Heart right ventricle (tissue), 16 donors: Measurements from ENCODE around the gene RPS6KA4. TPM values are rescaled to one million over a fixed set of nuclear protein-coding genes. Genes with fewer than 3 reads are reported as not detected.

Source experiments
- ATAC-seq, 8 donors: fragments of 200-7000 bp; cut with Tn5 transposase; one replicate each; pipeline ENCODE4 v1.9.1; 2020; ENCODE audit warnings: mild to moderate bottlenecking in 8 of 8, moderate library complexity in 8 of 8, moderate number of reproducible peaks in 1 of 8
- DNase-seq, 2 donors: peaks; one replicate each; pipeline ENCODE4 v3.0.0-alpha.2; 2020
- H3K27ac ChIP-seq, 10 donors: fragments of 200-600 bp; sonication (generic) in 2 of 10; one replicate each; pipeline versions ENCODE4 v1.5.0 to v1.8.0; 2020 to 2022; ENCODE audit warnings: mild to moderate bottlenecking in 3 of 10
- H3K27me3 ChIP-seq, 7 donors: fragments of 200-600 bp; one replicate each; pipeline ENCODE4 v1.8.0; 2021 to 2022; ENCODE audit warnings: mild to moderate bottlenecking in 2 of 7
- H3K36me3 ChIP-seq, 9 donors: fragments of 200-600 bp; sonication (generic) in 1 of 9; one replicate each; pipeline versions ENCODE4 v1.5.0 to v1.8.0; 2020 to 2022; ENCODE audit warnings: mild to moderate bottlenecking in 2 of 9
- H3K4me1 ChIP-seq, 9 donors: fragments of 200-600 bp; sonication (generic) in 1 of 9; one replicate each; pipeline versions ENCODE4 v1.5.0 to v1.8.0; 2020 to 2022; ENCODE audit warnings: mild to moderate bottlenecking in 4 of 9
- H3K4me3 ChIP-seq, 10 donors: fragments of 200-600 bp; sonication (generic) in 2 of 10; one replicate each; pipeline versions ENCODE4 v1.5.0 to v1.8.0; 2020 to 2022; ENCODE audit warnings: mild to moderate bottlenecking in 7 of 10, moderate library complexity in 2 of 10
- H3K9me3 ChIP-seq, 11 donors: fragments of 200-600 bp in 10 of 11; sonication (generic) in 2 of 11; one replicate each; pipeline versions ENCODE4 v1.5.0 to v1.8.0; 2013 to 2022; ENCODE audit warnings: mild to moderate bottlenecking in 2 of 11, control low read depth in 1 of 11, moderate library complexity in 1 of 11
- WGBS, 2 donors: extraction: QIAGEN DNeasy Blood & Tissue Kit; methylation state at CpG; one replicate each; pipeline ENCODE4 v1.1.7; 2013; ENCODE audit warnings: inconsistent platforms in 1 of 2; 5-methylcytosine and 5-hydroxymethylcytosine counted together
- intact Hi-C, 10 donors: fragments of 100-400 bp; cut with DNase I; formaldehyde crosslinking; loops; one replicate each; pipeline versions ENCODE4 v1.11.1 to v1.14.2; 2022
- polyA plus RNA-seq, 2 donors: library from polyadenylated mRNA; stranded (reverse); fragments of 200-250 nt; gene quantifications; one replicate each; pipeline ENCODE4 v1.2.3, GENCODE V29; 2013
- total RNA-seq, 10 donors: library from RNA; stranded (reverse); fragmentation: NEBNext Ultra II Directional in 3 of 10; extraction: Animal tissue kit (Norgen Biotek cat#: 25700) in 3 of 10; gene quantifications; one replicate each; pipeline versions ENCODE4 v1.2.1 to v1.2.4, GENCODE V29; 2021 to 2023
- TF ChIP-seq, protein P1 (sequence below), 9 donors: fragments of 200-600 bp; sonication (generic) in 2 of 9; IDR thresholded peaks; one replicate each; pipeline versions ENCODE4 v1.5.0 to v1.8.0; 2021 to 2022; ENCODE audit warnings: antibody characterized with exemption in 9 of 9, mild to moderate bottlenecking in 5 of 9, moderate library complexity in 1 of 9
- donor health status: Arrhythmogenic right ventricular cardiomyopathy.
- donor health status: ischemic (EF 13 %, LVEDD 7.1; RV severe dilation, severe dysfunction).
- donor health status: healthy with polysubstance abuse.
- donor health status: DM: no; HTN: yes; CAD: no.
- donor health status: DM: no; HTN: no; CAD: no.
- donor health status: ischemic (EF 25% LVEDD 6.9; RV normal size, moderate dysfunction).
- donor health status: ischemic (EF 25% LVEDD 5.7; RV mildly dilated, moderate dysfunction).
- donor health status: healthy.
- donor health status: DM: yes; HTN: yes; CAD: no.
- donor health status: Ischemic cardiomyopathy.
- donor health status: ischemic (EF 35%, LVEDD 5.7; RV mildly dilated, moderate dysfunction).
- donor health status: nonischemic (EF 11% LVEDD 7.7; RV severe dilation, severe dysfunction).
- donor health status: DM: yes; HTN: yes; CAD: no.
- donor health status: PGD.
- donor health status: ischemic (EF 29% LVEDD 5.4; RV normal size, mild dysfunction).
- donor health status: nonischemic (EF 23%, LVEDD 6.1; RV moderate dilation, normal function).

The RPS6KA4 gene
- total and polyA plus RNA-seq, 12 donors: 10.7 to 21.9 (median 13.3) TPM

DNA sequence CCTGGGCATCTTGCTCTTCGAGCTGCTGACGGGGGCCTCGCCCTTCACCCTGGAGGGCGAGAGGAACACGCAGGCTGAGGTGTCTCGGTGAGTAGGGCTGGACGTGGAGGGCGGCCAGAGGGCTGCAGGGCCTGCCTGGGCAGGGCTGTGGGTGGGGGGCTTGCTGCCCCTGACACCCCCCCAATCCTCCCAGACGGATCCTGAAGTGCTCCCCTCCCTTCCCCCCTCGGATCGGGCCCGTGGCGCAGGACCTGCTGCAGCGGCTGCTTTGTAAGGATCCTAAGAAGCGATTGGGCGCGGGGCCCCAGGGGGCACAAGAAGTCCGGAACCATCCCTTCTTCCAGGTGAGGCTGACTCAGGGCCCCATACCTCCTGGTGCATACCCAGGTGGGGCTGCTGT, 2.7 kb downstream of the RPS6KA4 start:
- WGBS, 2 donors: 88 to 94% methylated on average over 11 to 18 of the region's 18 CpGs
- peaks cover 0 to 66% (median 47%) of the 10 kb centered on the region in 9 donors for H3K36me3 ChIP-seq

DNA sequence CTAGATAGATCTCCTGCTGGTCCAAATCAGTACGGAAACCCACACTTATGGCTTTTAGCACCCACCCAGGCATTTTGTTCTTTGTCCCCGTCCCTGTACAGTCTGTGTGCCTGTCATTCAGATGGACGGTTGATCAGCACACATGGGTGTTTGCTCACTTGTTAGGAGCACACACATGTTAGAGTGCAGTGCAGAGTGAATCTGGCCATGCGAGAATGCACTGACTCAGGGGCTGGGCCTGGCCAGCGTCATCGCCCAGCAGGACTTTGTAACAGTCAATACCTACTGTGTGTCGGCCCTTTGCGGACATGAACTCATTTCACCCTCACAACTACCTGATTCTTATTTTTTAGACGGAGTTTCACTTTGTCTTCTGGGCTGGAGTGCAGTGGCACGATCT, 3.4 kb downstream of the RPS6KA4 start:
- TF ChIP-seq, protein P1, sequence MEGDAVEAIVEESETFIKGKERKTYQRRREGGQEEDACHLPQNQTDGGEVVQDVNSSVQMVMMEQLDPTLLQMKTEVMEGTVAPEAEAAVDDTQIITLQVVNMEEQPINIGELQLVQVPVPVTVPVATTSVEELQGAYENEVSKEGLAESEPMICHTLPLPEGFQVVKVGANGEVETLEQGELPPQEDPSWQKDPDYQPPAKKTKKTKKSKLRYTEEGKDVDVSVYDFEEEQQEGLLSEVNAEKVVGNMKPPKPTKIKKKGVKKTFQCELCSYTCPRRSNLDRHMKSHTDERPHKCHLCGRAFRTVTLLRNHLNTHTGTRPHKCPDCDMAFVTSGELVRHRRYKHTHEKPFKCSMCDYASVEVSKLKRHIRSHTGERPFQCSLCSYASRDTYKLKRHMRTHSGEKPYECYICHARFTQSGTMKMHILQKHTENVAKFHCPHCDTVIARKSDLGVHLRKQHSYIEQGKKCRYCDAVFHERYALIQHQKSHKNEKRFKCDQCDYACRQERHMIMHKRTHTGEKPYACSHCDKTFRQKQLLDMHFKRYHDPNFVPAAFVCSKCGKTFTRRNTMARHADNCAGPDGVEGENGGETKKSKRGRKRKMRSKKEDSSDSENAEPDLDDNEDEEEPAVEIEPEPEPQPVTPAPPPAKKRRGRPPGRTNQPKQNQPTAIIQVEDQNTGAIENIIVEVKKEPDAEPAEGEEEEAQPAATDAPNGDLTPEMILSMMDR (IDR thresholded peaks at IDR 0.05): no peak
- intact Hi-C loops: no loop called here
- WGBS, 2 donors: 93 to 97% methylated on average over 10 of the region's 10 CpGs
- Histone ChIP-seq H3K4me3 (no peak overlapping the region), H3K27me3 (no peaks in the 10 kb centered on the region), H3K36me3 (peaks cover 0 to 72% (median 51%) of the 10 kb centered on the region in 9 donors), H3K9me3 (no peaks in the 10 kb centered on the region), H3K4me1 (peaks cover 8 to 33% (median 25%) of the 10 kb centered on the region in 9 donors), H3K27ac (no peak overlapping the region)
- no peak for ATAC-seq
- DNase-seq: no peak

More for the DNA sequence above, 2.7 kb downstream of the RPS6KA4 start:
- ATAC-seq: no peak
- no peak overlapping the region for H3K27ac ChIP-seq
- no peaks in the 10 kb centered on the region for H3K9me3 ChIP-seq
- DNase-seq: no peak
- TF ChIP-seq, protein P1 (IDR thresholded peaks at IDR 0.05): no peak
- peaks cover 8 to 33% (median 26%) of the 10 kb centered on the region in 9 donors for H3K4me1 ChIP-seq
- H3K27me3 ChIP-seq: no peaks in the 10 kb centered on the region
- intact Hi-C loops: no loop called here
- H3K4me3 ChIP-seq: no peak overlapping the region

DNA sequence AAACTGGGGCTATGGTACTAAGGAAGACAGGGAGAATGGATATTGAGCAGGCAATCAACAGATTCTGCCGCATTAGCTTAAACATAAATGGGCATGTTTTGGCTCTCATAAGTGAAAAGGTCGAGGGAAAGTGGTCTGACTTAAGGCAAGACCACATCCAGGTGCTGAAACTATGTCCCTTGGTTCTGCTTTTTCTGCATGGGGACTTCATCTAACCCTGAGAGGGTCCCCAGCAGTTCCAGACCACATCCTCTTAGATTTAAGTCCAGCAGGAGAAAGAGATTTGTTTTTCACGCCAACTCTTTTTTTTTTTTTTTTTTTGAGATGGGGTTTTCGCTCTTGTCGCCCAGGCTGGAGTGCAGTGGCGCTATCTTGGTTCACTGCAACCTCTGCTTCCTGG, 5.5 kb downstream of the RPS6KA4 start:
- intact Hi-C loops: no loop called here
- 92 to 93% methylated on average over 6 of the region's 6 CpGs for WGBS, 2 donors
- Histone ChIP-seq H3K27me3 (no peaks in the 10 kb centered on the region), H3K27ac (no peak overlapping the region), H3K4me1 (peaks cover 0 to 16% (median 9%) of the 10 kb centered on the region in 9 donors), H3K4me3 (no peak overlapping the region), H3K9me3 (no peaks in the 10 kb centered on the region), H3K36me3 (peaks cover 0 to 93% (median 62%) of the 10 kb centered on the region in 9 donors)
- no peak for ATAC-seq
- TF ChIP-seq, protein P1 (IDR thresholded peaks at IDR 0.05): no peak
- DNase-seq: no peak

DNA sequence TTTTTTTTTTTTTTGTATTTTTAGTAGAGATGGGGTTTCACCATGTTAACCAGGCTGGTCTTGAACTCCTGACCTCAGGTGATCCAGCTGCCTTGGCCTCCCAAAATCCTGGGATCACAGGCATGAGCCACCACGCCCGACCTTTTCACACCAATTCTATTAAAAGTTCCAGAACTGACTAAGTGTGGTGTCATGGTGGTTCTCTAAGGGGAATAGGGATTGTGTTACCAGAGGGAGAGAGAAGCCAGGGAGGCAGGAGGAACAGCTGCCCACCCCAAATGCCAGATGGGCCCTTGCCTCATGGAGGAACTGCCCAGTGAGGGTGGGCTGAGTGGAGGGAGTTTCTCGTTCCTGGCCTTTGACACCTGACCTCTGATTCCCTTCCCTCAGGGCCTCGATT, 5.9 kb downstream of the RPS6KA4 start:
- 92 to 93% methylated on average over 4 of the region's 4 CpGs for WGBS, 2 donors
- ATAC-seq: no peak

More for the DNA sequence above, 5.9 kb downstream of the RPS6KA4 start:
- Histone ChIP-seq H3K4me3 (no peak overlapping the region), H3K27me3 (no peaks in the 10 kb centered on the region), H3K27ac (no peak overlapping the region), H3K4me1 (peaks cover 0 to 12% (median 4%) of the 10 kb centered on the region in 9 donors), H3K9me3 (no peaks in the 10 kb centered on the region), H3K36me3 (peaks cover 0 to 98% (median 65%) of the 10 kb centered on the region in 9 donors)
- TF ChIP-seq, protein P1 (IDR thresholded peaks at IDR 0.05): no peak
- intact Hi-C loops: no loop called here
- no peak for DNase-seq
